Caco-2 (cell line): ENCODE data around the gene GRK3. TPM values are rescaled to one million over a fixed set of nuclear protein-coding genes. Genes with fewer than 3 reads are reported as not detected.

ENCODE experiments used
- BruUV-seq: library from RNA; stranded (reverse); fragments of 400-500 nt; replicated peaks from 2 replicates; lab custom pipeline; 2021; lab: Mats Ljungman, UMichigan
- CTCF ChIA-PET: fragments of 300-600 bp; sonication (Branson Sonifier 250); formaldehyde crosslinking; loops from one replicate; lab custom pipeline; 2022; ENCODE audit warnings: antibody characterized with exemption; lab: Charles Lee
- POLR2A ChIA-PET: fragments of 300-600 bp; sonication (Branson Sonifier 250); formaldehyde crosslinking; loops from one replicate; lab custom pipeline; 2022; ENCODE audit warnings: antibody characterized with exemption; lab: Charles Lee
- DNase-seq, 2 experiments: peaks; one replicate each; pipeline versions ENCODE4 v3.0.0 to v3.0.0-alpha.2; 2020 to 2022
- H3K27me3 ChIP-seq: replicated peaks from 2 replicates; pipeline ENCODE4 v1.6.0; 2011; ENCODE audit warnings: low read length; ENCODE audit not compliant: control insufficient read depth, insufficient read depth
- H3K36me3 ChIP-seq: 2 replicates; pipeline ENCODE4 v1.5.1; 2011; ENCODE audit warnings: low read length; ENCODE audit not compliant: control insufficient read depth, insufficient read depth
- H3K4me1 ChIP-seq: fragments of 250-450 bp; sonication (Bioruptor Pico); 2 replicates; pipeline ENCODE4 v1.5.1; 2020; ENCODE audit warnings: mild to moderate bottlenecking
- H3K4me3 ChIP-seq: 2 replicates; pipeline ENCODE4 v1.5.1; 2011; ENCODE audit warnings: low read depth, mild to moderate bottlenecking, control low read depth, low read length
- H3K9me3 ChIP-seq: fragments of 250-450 bp; sonication (Bioruptor Pico); 2 replicates; pipeline ENCODE4 v1.5.1; 2020; ENCODE audit warnings: mild to moderate bottlenecking, moderate library complexity
- H3K27ac Mint-ChIP-seq: one replicate; pipeline ENCODE4 v1.8.0; 2022; ENCODE audit warnings: mixed read lengths; ENCODE audit not compliant: unreplicated experiment
- H3K27me3 Mint-ChIP-seq: one replicate; pipeline ENCODE4 v1.8.0; 2022; ENCODE audit warnings: mixed read lengths; ENCODE audit not compliant: insufficient read depth, unreplicated experiment
- H3K36me3 Mint-ChIP-seq: one replicate; pipeline ENCODE4 v1.8.0; 2022; ENCODE audit warnings: mild to moderate bottlenecking, mixed read lengths; ENCODE audit not compliant: insufficient read depth, unreplicated experiment
- H3K4me1 Mint-ChIP-seq: one replicate; pipeline ENCODE4 v1.8.0; 2022; ENCODE audit warnings: low read depth, mixed read lengths; ENCODE audit not compliant: unreplicated experiment
- H3K4me3 Mint-ChIP-seq: one replicate; pipeline ENCODE4 v1.8.0; 2022; ENCODE audit warnings: mild to moderate bottlenecking, moderate library complexity, mixed read lengths; ENCODE audit not compliant: unreplicated experiment
- H3K9me3 Mint-ChIP-seq: one replicate; pipeline ENCODE4 v1.8.0; 2022; ENCODE audit warnings: mixed read lengths; ENCODE audit not compliant: unreplicated experiment
- intact Hi-C: fragments of 100-400 bp; cut with micrococcal nuclease; formaldehyde crosslinking; loops from one replicate; pipeline ENCODE4 v1.10.0; 2022; ENCODE audit not compliant: unreplicated experiment
- total RNA-seq: library from RNA; stranded (reverse); gene quantifications from 2 replicates; pipeline ENCODE4 v1.2.3, GENCODE V29; 2022
- TF ChIP-seq, protein P1 (sequence below), 2 experiments: fragments of 200-600 bp in 1 of 2; IDR thresholded peaks; 1 replicate in 1 of 2; 2 replicates in 1 of 2; pipeline versions ENCODE4 v1.5.1 to v1.8.0; 2011 to 2022; ENCODE audit warnings: antibody characterized with exemption in 1 of 2, control low read depth in 1 of 2, inconsistent platforms in 1 of 2, low read depth in 1 of 2, low read length in 1 of 2, mild to moderate bottlenecking in 1 of 2, moderate library complexity in 1 of 2; ENCODE audit not compliant: insufficient read depth in 1 of 2, severe bottlenecking in 1 of 2, unreplicated experiment in 1 of 2

Gene GRK3
- total RNA-seq, 1 experiment from 2014 or later = 9.7 TPM

DNA sequence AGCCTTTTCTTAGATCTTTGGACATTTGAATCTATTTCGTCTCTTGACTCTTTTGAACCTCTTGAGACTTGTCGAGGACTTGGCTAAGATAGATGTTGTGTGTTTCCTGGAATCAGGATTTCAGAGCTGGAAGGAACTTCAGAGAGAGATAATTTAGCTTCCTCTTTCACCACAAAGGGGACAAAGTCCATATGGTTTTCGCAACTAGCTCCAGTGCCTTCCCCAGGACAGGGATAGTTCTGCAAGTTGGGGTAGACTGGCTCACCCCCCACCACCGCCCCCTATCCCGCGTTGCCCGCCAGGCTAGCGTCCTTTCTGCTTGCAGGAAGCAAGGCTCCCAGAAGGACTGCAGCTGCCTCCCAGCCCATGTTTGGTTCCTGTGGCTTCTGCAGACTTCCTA is 101.8 kb downstream of the GRK3 start:
- POLR2A ChIA-PET = no interaction called here
- BruUV-seq = no TSS peak
- H3K4me1 ChIP-seq = peaks cover 14% of the 10 kb centered on the region
- no peak overlapping the region for H3K4me3 ChIP-seq
- peak; percentile 48 to 58 for DNase-seq
- no peak overlapping the region for H3K4me3 Mint-ChIP-seq
- no peaks in the 10 kb centered on the region for H3K9me3 ChIP-seq
- H3K4me1 Mint-ChIP-seq = no peaks in the 10 kb centered on the region
- H3K36me3 ChIP-seq = no peaks in the 10 kb centered on the region
- intact Hi-C loops = no loop called here
- H3K9me3 Mint-ChIP-seq = no peaks in the 10 kb centered on the region
- H3K36me3 Mint-ChIP-seq = no peaks in the 10 kb centered on the region
- TF ChIP-seq, protein P1, sequence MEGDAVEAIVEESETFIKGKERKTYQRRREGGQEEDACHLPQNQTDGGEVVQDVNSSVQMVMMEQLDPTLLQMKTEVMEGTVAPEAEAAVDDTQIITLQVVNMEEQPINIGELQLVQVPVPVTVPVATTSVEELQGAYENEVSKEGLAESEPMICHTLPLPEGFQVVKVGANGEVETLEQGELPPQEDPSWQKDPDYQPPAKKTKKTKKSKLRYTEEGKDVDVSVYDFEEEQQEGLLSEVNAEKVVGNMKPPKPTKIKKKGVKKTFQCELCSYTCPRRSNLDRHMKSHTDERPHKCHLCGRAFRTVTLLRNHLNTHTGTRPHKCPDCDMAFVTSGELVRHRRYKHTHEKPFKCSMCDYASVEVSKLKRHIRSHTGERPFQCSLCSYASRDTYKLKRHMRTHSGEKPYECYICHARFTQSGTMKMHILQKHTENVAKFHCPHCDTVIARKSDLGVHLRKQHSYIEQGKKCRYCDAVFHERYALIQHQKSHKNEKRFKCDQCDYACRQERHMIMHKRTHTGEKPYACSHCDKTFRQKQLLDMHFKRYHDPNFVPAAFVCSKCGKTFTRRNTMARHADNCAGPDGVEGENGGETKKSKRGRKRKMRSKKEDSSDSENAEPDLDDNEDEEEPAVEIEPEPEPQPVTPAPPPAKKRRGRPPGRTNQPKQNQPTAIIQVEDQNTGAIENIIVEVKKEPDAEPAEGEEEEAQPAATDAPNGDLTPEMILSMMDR (IDR thresholded peaks at IDR 0.05; ENCODE audit: insufficient read depth in 1 of 2, low read depth in 1 of 2, low read length in 1 of 2, severe bottlenecking in 1 of 2, unreplicated experiment in 1 of 2) = no peak
- no peaks in the 10 kb centered on the region for H3K27me3 Mint-ChIP-seq
- H3K27me3 ChIP-seq = no peaks in the 10 kb centered on the region
- H3K27ac Mint-ChIP-seq = no peak overlapping the region
- CTCF ChIA-PET = interaction anchor here (1.1 kb wide), 1 partner anchor 122 kb away, joined by 4 read pairs; no protein-coding TSS in a partner anchor

DNA sequence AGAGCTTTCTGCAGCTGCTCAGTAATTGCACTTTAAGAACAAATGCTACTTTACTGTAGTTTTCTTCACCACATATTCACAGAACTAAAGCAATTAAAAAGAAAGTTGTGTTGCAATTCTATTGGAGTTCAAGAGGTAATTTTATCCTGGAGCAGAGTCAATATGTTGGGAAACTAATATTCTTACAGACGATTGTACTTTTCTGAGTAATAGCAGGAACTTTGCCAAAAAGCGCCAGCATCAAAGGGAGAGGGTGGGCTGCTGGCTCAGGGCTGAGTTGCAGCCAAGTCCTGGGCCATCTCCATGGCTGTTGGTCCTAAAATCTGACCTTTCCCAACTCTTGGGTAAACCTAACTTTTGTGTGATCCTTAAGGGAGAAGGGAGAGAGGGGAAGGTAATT is 104.0 kb downstream of the GRK3 start:
- TF ChIP-seq, protein P1 (IDR thresholded peaks at IDR 0.05; ENCODE audit: insufficient read depth in 1 of 2, low read depth in 1 of 2, low read length in 1 of 2, severe bottlenecking in 1 of 2, unreplicated experiment in 1 of 2) = no peak
- H3K4me1 ChIP-seq = peaks cover 14% of the 10 kb centered on the region
- BruUV-seq = no TSS peak
- Mint-ChIP-seq H3K4me1 (no peaks in the 10 kb centered on the region), H3K4me3 (no peak overlapping the region), H3K27ac (no peak overlapping the region), H3K36me3 (no peaks in the 10 kb centered on the region), H3K27me3 (no peaks in the 10 kb centered on the region), H3K9me3 (no peaks in the 10 kb centered on the region)
- CTCF ChIA-PET = no interaction called here
- no peak for DNase-seq
- POLR2A ChIA-PET = no interaction called here
- H3K36me3 ChIP-seq = no peaks in the 10 kb centered on the region
- intact Hi-C loops = no loop called here
- no peak overlapping the region for H3K4me3 ChIP-seq
- H3K27me3 ChIP-seq = no peaks in the 10 kb centered on the region
- no peaks in the 10 kb centered on the region for H3K9me3 ChIP-seq

DNA sequence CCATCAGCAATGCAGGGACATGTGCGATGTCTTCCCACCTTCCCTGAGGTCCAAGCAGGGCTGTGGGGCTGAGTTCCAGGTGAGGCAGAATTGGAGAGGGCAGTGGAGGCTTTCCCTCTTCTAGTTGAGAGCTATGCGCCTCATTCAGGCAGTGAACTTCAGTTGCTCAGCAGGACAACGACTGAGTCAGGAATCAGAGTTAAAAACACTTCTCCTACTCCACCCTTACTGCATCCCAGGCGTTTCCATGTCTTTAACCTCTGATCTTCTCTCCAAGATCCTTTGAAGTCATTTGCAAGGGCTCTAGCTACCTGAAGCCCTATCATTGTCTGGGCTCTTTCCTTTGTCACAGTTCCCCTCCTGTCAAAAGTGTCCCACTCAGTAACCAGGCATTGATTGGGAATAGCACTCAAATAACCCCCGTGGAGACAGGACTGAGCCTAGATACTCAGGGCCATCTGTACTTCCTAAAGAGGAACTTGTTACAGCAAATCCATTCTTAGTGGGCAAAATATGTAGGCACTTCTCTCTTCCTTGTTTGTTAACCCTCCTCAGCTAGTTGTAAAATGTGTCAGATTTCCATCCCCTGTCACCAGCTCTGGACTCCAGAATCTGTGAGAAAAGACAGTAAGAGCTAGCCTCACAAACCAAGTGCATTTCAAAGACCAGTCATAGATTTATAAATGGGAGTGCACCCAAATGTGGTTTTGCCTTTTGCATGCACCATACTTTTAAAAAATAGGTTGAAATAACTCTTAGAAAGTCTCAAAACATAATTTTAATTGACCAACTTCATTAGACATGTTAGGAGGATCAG is 105.0 kb downstream of the GRK3 start:
- CTCF ChIA-PET = no interaction called here
- no peak overlapping the region for H3K4me3 Mint-ChIP-seq
- H3K27me3 ChIP-seq = no peaks in the 10 kb centered on the region
- peaks cover 14% of the 10 kb centered on the region for H3K4me1 ChIP-seq
- no peaks in the 10 kb centered on the region for H3K9me3 ChIP-seq
- no peaks in the 10 kb centered on the region for H3K27me3 Mint-ChIP-seq
- H3K4me1 Mint-ChIP-seq = no peaks in the 10 kb centered on the region
- H3K9me3 Mint-ChIP-seq = no peaks in the 10 kb centered on the region
- H3K27ac Mint-ChIP-seq = no peak overlapping the region
- no TSS peak for BruUV-seq
- TF ChIP-seq, protein P1 (IDR thresholded peaks at IDR 0.05; ENCODE audit: insufficient read depth in 1 of 2, low read depth in 1 of 2, low read length in 1 of 2, severe bottlenecking in 1 of 2, unreplicated experiment in 1 of 2) = no peak
- intact Hi-C loops = no loop called here
- POLR2A ChIA-PET = no interaction called here
- H3K36me3 ChIP-seq = no peaks in the 10 kb centered on the region
- no peak for DNase-seq
- H3K4me3 ChIP-seq = no peak overlapping the region
- no peaks in the 10 kb centered on the region for H3K36me3 Mint-ChIP-seq
